Lower leg skin (tissue), 4 donors: ENCODE data around the gene CGREF1. TPM values are rescaled to one million over a fixed set of nuclear protein-coding genes. Genes with fewer than 3 reads are reported as not detected.

Experiments used
- DNase-seq, 2 donors: peaks; one replicate each; pipeline ENCODE4 v3.0.0-alpha.2; 2019; ENCODE audit warnings: low spot score in 2 of 2
- H3K4me3 ChIP-seq: fragments of 200-600 bp; sonication (generic); 2 replicates; pipeline ENCODE4 v1.5.1; 2017; ENCODE audit warnings: mild to moderate bottlenecking, low read depth; ENCODE audit not compliant: poor library complexity, severe bottlenecking
- POLR2A ChIP-seq, 2 donors: fragments of 450-650 bp; IDR thresholded peaks; one replicate each; pipeline ENCODE4 v1.6.1; 2016 to 2017; ENCODE audit warnings: antibody characterized with exemption in 2 of 2, mild to moderate bottlenecking in 1 of 2, moderate library complexity in 1 of 2
- WGBS, 2 donors: methylation state at CpG; one replicate each; pipeline ENCODE4 v1.1.5; 2018; 5-methylcytosine and 5-hydroxymethylcytosine counted together
- intact Hi-C: fragments of 100-400 bp; cut with DNase I; formaldehyde crosslinking; loops from one replicate; pipeline ENCODE4 v1.15.0; 2023; ENCODE audit warnings: low total_unique reads
- total RNA-seq, 4 donors: library from RNA; depleted of rRNA; stranded (reverse); fragments of >200 nt; gene quantifications; one replicate each; pipeline ENCODE4 v1.1.0, GENCODE V29; 2016
- TF ChIP-seq, protein P1 (sequence below), 3 donors: fragments of 450-650 bp; IDR thresholded peaks; one replicate each; pipeline ENCODE4 v1.5.1; 2016; ENCODE audit warnings: antibody characterized with exemption in 3 of 3, mild to moderate bottlenecking in 3 of 3, moderate library complexity in 2 of 3

CGREF1 gene
- total RNA-seq, 4 donors from 2014 or later, result 0.34 to 2.1 (median 0.48) TPM

DNA sequence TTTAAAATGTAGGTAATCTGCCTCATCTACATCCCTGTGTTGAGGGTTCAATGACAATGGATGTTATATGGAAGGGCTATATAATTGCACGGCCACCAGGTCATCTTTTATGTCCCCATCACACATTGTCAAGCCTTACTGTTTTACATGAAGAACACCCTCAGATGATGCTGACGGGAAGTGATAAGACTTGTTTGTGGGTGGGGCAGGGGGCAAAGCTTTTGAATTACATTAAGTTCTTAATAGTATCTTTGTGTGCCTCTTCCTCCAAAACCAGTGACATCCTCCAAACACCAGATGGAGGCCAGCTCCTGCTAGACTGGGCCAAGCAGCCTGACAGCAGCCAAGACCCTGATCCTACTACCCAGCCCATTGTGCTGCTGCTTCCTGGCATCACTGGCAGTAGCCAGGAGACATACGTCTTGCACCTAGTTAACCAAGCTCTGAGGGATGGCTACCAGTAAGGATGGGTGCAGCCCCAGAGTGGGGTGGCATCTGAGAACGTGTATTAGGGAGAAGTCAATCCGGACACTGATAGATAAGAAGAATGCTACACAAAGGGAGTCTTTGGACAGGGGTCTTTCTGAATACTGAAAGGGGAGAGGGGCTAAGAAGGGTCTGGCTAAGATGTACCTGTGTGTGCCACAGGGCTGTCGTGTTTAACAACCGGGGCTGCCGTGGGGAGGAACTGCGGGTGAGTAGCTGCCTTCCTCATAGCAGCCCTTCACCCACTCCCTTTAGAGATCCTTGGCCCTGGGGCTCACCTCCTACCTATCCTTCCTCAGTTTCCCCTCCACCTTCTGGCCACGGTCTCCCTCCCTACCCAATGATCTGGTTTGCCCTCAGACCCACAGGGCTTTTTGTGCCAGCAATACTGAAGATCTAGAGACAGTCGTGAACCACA lies 10.0 kb upstream of the CGREF1 start:
- WGBS, 2 donors, result 76 to 77% methylated on average over 11 of the region's 11 CpGs
- no peak overlapping the region for H3K4me3 ChIP-seq
- DNase-seq, result no peak
- intact Hi-C loops, result no loop called here
- TF ChIP-seq POLR2A (IDR thresholded peaks at IDR 0.05), result no peak
- TF ChIP-seq, protein P1, sequence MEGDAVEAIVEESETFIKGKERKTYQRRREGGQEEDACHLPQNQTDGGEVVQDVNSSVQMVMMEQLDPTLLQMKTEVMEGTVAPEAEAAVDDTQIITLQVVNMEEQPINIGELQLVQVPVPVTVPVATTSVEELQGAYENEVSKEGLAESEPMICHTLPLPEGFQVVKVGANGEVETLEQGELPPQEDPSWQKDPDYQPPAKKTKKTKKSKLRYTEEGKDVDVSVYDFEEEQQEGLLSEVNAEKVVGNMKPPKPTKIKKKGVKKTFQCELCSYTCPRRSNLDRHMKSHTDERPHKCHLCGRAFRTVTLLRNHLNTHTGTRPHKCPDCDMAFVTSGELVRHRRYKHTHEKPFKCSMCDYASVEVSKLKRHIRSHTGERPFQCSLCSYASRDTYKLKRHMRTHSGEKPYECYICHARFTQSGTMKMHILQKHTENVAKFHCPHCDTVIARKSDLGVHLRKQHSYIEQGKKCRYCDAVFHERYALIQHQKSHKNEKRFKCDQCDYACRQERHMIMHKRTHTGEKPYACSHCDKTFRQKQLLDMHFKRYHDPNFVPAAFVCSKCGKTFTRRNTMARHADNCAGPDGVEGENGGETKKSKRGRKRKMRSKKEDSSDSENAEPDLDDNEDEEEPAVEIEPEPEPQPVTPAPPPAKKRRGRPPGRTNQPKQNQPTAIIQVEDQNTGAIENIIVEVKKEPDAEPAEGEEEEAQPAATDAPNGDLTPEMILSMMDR (IDR thresholded peaks at IDR 0.05), result no peak

DNA sequence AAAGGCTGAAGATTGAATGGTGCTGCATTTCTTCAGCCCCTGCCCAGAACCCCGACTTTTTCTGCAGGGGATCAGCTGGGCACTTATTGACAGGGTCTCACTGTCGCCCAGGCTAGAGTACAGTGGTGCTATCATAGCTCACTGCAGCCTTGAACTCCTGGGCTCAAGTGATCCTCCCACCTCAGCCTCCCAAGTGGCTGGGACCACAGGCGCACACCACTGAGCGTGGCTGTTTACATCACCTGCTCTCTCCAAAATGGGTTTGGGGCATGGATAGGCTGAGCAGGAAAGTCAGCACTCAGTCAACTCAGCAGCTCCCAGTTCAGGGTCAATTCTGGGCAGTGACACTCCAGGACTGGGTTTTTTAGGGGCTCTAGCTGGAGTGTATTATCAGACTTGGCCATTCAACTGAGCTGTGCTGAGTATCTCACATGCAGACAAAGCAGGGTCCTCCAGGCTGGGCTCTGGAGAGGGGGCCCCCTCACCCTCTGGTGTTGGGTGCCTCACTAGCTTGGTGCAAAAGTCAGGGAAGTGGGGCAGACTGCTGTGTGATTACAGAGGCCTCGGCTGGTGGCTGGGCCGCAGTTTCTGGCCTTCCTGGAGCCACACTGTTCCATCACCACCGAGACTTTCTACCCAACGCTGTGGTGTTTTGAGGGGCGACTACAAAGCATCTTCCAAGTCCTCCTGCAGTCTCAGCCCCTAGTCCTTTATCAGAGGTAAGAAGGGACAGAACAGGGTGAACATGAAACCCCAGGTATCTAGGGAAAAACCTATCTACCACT lies 9.1 kb upstream of the CGREF1 start:
- H3K4me3 ChIP-seq, result no peak overlapping the region
- no peak for DNase-seq
- WGBS, 2 donors, result 83 to 88% methylated on average over 8 to 9 of the region's 9 CpGs

DNA sequence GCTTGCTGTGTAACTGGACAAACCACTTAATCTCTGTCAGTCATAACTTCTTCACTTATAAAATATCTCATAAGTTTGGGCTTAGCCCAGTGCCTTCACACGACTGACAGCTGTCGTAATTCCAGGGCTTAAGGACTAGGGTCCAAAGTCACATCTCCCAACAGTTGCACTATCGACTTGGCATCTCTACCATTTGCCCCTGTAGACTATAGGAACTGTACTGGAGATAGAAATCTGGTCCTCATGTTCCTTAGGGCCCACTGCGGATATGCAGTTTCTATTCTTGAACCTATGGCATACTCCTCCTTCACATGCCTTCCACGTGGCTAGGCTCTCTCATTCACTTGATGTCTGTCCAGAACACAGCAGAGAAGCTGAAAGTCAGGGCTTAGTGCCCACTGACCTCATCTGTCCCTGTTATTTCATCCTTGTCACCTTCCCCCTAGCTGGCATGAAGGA lies 7.4 kb upstream of the CGREF1 start:
- WGBS, 2 donors, result 52 to 58% methylated on average over 5 of the region's 5 CpGs
- TF ChIP-seq, protein P1 (IDR thresholded peaks at IDR 0.05), result no peak
- TF ChIP-seq POLR2A (IDR thresholded peaks at IDR 0.05), result no peak

More for the DNA sequence above, 9.1 kb upstream of the CGREF1 start:
- intact Hi-C loops, result no loop called here
- no peak for TF ChIP-seq POLR2A (IDR thresholded peaks at IDR 0.05)
- TF ChIP-seq, protein P1 (IDR thresholded peaks at IDR 0.05), result no peak

DNA sequence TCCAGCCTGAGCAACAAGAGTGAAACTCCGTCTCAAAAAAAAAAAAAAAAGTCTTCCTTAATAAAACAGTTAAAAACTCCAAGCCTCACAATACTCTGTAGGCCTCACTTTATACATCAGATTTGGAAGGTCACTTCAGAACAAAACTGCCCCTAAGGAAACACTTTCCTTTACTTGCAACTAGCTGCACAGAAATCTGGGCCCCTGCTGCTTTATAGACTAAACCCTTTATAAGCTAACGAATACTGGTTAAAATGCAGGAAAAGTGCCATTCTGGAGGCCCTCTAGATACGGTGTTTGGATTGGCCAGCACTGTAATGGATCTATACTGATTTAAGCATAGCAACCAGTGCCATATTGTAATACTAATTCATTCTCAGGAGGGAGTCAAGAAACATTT lies 6.2 kb upstream of the CGREF1 start:
- WGBS, 2 donors, result 88% methylated on average over 3 of the region's 3 CpGs
- TF ChIP-seq, protein P1 (IDR thresholded peaks at IDR 0.05), result no peak
- no peak for TF ChIP-seq POLR2A (IDR thresholded peaks at IDR 0.05)
- no peak for DNase-seq
- H3K4me3 ChIP-seq, result no peak overlapping the region
- intact Hi-C loops, result no loop called here

More for the DNA sequence above, 7.4 kb upstream of the CGREF1 start:
- H3K4me3 ChIP-seq, result no peak overlapping the region
- intact Hi-C loops, result no loop called here
- no peak for DNase-seq

DNA sequence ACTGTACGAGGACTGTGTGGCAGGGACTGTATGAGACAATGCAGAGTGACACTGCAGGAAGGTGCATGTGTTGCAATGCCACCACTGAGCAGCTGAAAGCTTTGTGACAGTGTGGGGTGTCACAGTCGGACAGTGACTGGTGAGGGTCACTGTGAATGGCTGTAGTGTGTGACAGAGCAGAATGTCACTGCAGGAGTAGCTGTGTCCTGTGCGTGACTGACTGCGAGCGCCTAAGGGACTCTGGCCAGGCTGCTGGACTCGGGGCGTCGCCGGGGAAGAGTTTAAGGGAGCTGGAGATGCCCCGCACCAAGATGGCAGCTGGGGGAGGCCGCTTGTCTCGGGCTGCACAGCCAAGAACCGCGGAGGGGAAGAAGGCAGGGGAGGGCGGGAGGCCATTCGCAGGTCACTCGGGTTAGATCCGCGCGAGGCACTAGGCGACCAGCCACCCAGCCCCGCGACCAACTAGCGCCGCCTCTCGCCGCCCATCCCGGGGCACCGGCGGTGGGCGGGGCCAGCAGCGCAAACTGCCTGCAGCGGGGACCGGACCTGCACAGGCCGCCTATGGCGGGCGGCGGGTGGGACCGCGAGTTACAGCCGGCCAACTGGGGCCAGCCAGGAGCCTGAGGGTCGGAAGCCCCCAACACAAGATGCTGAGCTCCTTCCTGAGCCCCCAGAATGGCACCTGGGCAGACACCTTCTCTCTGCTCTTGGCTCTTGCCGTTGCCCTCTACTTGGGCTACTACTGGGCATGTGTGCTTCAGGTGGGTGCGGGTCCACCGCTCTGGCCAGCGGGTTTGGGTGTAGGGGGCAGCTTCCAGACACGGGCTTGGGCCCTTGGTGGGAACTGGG lies 4.6 kb upstream of the CGREF1 start, which contains the start of gene ABHD1:
TSS of gene ABHD1 (plus strand) at position 514 of the 849 bp plus-strand sequence. CDS start at position 648, 134 bp downstream.
- DNase-seq, result peak in 1 of 2 donors; percentile 92
- WGBS, 2 donors, result 7 to 16% methylated on average over 19 to 24 of the region's 47 CpGs
- TF ChIP-seq, protein P1 (IDR thresholded peaks at IDR 0.05), result no peak
- no peak for TF ChIP-seq POLR2A (IDR thresholded peaks at IDR 0.05)
- intact Hi-C loops, result no loop called here
- peak within 1 kb of the TSS; percentile 33 for H3K4me3 ChIP-seq
